Thyroid gland (tissue), 4 donors: ENCODE results near the gene CACNA1G.

Experiments used
- CTCF ChIP-seq, 6 experiments: fragments of 200-600 bp in 3 of 6; fragments of 450-650 bp in 3 of 6; sonication (generic) in 3 of 6; IDR thresholded peaks; one replicate each; pipeline ENCODE4 v1.5.1; 2016 to 2019; ENCODE audit warnings: antibody characterized with exemption in 6 of 6, mild to moderate bottlenecking in 2 of 6, inconsistent platforms in 1 of 6, moderate library complexity in 1 of 6
- POLR2A ChIP-seq, 2 donors: fragments of 450-650 bp; IDR thresholded peaks; one replicate each; pipeline ENCODE4 v1.6.1; 2017; ENCODE audit warnings: antibody characterized with exemption in 2 of 2, mild to moderate bottlenecking in 2 of 2, moderate library complexity in 1 of 2

GRCh38 chr17:50565402-50566350 lies 5.2 kb downstream of the CACNA1G start:
- TF ChIP-seq POLR2A (IDR thresholded peaks at IDR 0.05) (no peak), CTCF (IDR thresholded peaks at IDR 0.05) (no peak)
